NCI-H2029 (cell line): ENCODE data around the gene TASOR.

Source experiments
- DNase-seq: peaks from one replicate; lab custom pipeline; 2025; lab: John Stamatoyannopoulos, UW

Gene TASOR

DNA sequence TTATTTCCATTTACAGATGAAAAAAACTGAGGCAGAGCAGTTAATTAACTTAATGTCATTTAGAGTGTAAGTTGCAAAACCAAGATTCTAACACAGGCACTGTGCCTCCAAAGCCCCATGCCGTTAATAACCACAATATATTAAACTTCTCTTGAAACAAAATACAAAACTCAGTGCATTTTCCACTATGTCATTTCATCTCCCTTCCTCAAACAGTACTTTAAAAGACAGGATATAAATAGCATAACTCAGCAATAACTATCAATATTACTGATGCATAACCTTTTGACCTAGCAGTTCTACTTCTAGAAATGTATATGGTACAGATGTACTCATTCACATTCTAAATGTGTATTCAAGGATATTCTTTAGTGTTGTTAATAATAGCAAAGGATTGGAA, 5.1 kb upstream of the TASOR start:
- no peak for DNase-seq

DNA sequence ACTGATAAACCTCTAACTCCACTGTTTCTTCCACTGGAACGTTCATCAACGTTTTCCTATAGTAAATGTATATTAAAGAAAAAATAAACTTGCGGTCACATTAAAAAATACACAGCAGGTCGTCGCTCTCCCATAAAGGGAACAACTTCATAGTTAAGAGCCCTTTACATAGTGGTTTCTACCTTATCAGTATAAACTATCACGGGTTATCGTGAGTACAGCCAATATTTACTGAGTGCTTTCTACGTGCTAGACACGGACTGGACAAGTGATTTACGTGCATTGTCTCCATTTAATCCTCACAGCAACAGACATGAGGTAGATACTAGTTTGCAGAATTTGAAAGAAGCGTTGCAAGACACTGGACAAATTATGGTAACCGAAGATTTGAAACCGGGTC, 964 bp upstream of the TASOR start:
- DNase-seq, result no peak

DNA sequence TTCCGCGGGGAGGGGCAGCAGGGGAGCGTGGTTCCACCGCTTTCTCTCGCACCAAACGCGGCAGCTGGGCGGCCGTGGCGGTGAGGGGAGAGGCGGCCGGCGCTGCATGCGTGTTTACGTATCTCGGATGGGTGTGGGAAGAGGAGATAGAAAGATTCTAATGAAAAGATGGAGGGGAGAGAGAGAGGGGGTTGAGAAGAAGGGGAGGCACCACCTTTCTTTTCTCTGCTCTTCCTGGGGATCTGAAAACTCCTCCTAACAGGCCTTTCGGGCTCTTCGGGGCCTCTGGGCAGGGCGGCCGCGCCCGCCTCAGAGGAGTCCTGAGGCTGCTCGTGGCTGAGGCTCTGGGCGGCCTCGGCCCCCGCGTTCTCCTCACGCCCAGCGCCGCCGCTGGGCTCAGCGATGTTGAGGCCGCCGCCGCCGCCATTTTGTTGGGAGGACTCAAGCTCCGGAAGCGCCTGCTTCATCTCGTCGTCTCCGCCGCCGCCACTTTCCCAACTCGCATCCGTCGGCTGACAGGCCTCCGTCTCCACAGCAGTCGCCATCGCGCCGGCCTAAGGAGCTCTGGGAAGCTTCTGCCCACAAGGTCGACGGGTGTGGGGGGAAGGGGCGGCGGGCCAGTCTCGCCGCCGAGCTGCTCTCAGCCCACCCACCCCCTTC, 473 bp downstream of the TASOR start:
- DNase-seq, result peak; percentile 12

GRCh38 chr3:56681984-56682461, 1.0 kb downstream of the TASOR start:
- DNase-seq, result no peak

DNA sequence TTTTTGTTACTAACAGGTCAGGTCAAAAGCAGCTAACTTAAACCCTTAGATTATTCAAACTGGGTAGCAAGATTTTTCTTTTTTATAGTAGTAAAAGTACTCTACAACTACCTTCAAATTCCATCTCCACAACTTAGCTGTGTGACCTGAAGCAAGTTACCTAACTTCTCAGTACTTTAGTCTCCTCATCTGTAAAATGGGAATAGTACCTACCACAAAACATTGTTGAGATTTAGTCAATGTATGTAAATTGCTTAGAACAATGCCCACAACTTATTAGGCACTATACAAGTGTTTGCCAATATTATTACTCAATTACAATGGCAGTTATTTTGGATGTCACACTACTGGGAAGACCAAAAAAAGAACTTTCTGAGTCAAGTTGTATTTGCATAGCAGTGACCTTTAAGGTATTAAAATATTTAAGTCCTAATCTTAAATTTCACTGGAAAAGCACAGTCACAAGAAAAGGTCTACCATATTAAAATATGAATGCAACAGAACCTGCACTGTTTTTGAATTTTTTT, 2.9 kb downstream of the TASOR start:
- DNase-seq, result no peak

DNA sequence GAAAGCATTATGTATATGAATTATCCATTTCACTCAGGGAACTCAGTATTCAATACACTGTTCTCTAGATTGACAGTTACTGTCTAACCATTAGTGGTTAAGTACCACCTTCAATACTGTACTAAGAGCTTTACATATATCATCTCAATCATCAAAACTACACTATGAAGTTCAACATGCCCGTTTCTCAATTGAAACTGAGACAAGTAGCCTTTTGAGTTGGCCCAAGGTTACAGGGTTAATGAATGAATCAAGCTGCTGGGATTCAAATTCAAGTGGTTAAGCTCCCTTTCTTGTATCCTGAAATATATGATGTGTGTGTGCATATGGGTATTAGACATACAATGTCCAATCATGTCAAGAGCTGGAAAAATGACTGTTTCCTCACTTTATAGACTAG, 5.8 kb downstream of the TASOR start:
- no peak for DNase-seq

DNA sequence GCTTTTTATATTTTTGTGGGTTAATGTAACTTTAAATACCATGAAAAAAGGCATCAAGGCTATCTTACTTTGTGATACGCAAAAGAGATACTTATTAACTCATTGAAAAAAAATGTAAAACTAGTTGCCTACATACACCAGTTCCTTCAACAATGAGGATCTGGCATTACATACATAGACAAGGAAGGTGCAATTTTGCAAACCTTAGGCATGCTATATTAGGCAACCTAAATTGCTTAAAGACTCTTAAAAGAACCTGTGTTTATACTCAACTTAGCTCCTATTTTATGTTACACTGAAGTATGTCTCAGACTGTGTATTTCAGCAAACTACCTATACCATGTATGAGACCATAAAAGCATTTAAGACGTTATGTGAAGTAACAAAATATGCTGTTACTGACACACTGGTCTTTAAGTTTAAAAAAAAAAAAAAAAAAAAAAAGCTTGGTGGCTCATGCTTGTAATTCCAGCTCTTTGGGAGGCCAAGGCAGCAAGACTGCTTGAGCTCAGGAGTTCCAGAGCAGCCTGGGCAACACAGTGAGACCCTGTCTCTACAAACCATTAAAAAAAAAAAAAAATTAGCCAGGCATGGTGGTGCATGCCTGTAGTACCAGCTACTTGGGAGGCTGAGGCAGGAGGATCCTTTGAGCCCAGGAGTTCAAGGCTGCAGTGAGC, 9.1 kb downstream of the TASOR start:
- DNase-seq, result no peak

GRCh38 chr3:56667973-56668579, 15.0 kb downstream of the TASOR start:
- no peak for DNase-seq

GRCh38 chr3:56664823-56665222, 18.2 kb downstream of the TASOR start:
- no peak for DNase-seq

DNA sequence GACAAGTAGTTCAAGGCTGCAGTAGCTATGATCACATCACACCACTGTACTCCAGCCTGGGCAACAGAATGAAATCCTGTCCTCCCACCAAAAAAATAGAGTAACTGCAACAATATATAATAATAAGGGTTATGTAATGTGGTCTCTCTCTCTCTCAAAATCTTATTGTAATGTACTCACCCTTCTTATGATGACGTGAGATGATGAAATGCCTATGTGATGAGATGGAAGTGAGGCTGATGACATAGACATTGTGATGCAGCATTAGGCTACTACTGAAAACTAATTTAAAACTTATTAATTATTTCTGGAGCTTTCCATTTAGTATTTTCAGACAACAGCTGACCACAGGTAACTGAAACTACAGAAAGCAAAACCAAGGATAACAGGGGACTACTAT, 27.4 kb downstream of the TASOR start:
- DNase-seq, result no peak

DNA sequence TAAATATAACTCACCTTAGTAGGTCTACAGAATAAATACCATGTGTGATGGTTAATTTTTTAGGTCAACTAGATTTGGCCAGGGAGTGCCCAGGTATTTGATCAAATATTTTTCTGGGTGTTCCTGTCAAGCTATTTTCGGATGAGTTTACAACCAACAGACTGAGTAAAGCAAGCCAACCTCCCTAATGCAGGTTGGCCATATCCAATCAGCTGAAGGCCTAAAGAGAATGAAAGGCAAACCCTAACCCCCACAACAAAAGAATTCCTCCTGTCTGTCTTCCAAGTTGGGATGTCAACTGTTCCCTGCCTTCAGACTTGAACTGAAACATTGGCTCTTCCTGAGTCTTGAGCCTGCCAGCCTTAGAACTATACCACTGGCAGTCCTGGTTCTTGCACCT, 28.6 kb downstream of the TASOR start:
- DNase-seq, result no peak

GRCh38 chr3:56645407-56645806, 37.7 kb downstream of the TASOR start:
- no peak for DNase-seq

DNA sequence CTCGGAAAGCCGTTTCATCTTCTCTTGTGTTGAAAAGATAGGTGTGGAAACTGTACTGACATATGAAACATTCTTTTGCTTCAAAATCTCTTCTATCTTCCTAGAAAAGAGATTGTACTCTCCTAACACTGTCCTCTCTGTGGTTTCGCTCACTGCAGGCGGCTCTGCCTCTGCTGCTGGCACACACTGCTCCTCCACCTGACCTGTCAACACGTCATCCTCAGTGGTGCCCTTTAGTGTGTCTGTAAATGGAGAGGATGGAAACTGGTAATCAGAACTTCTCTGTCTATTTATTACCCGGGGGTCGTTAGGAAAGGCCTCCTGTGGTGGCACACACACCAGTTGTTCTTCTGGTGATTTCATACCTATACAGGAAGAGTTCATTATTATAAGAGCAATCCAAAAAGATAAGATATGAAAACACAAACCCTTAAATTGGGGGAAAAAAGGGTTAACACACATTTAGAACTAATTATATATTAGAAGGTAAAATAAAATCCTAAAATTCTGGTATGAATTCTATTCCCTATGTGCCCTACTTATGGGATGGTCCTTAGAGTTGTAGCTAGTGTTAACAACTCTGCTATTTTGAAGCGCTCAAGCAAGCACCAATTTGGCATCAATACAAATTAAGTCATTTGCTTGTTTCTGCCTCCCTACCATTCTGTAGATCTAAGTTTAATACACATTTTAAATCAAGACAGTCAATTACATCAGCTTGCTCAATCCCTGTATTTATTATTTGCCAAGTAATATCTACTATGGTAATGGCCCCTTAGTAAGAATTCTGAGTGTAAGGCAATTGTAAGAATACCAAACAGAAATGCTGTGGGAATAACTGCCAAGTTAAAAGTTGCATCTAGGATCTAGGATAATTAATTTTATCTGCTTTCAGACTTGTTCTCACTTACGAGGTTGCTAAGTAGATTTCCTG, 49.2 kb downstream of the TASOR start:
- no peak for DNase-seq
